HepG2 (cell line): ENCODE measurements around the gene ANKRD11. TPM values are rescaled to one million over a fixed set of nuclear protein-coding genes. Genes with fewer than 3 reads are reported as not detected.

ENCODE experiments used
- ASH2L ChIP-seq: fragments of 300-600, 200-600 bp; sonication (generic); IDR thresholded peaks from 2 replicates; pipeline ENCODE4 v1.7.0; 2017; ENCODE audit warnings: low read depth, mild to moderate bottlenecking, moderate library complexity, mixed read lengths, low read length; ENCODE audit not compliant: insufficient read length
- ATAD3A ChIP-seq: sonication (generic); formaldehyde crosslinking; IDR thresholded peaks from 2 replicates; pipeline ENCODE4 v1.4.0; 2020; ENCODE audit warnings: missing genetic modification reagents
- ELF1 ChIP-seq: sonication (generic); formaldehyde crosslinking; IDR thresholded peaks from 2 replicates; pipeline ENCODE4 v1.4.0; 2020; ENCODE audit warnings: missing genetic modification reagents
- ERF ChIP-seq: IDR thresholded peaks from 2 replicates; pipeline ENCODE4 v1.6.1; 2018; ENCODE audit warnings: missing biosample characterization, missing genetic modification reagents
- ESRRA ChIP-seq: sonication (generic); formaldehyde crosslinking; IDR thresholded peaks from 2 replicates; pipeline ENCODE4 v1.5.1; 2020; ENCODE audit warnings: mild to moderate bottlenecking, low read depth, missing genetic modification reagents
- ETV5 ChIP-seq: IDR thresholded peaks from 2 replicates; pipeline ENCODE4 v1.6.1; 2018; ENCODE audit warnings: missing biosample characterization, missing genetic modification reagents, inconsistent platforms, borderline replicate concordance
- HOXA7 ChIP-seq: sonication (generic); formaldehyde crosslinking; IDR thresholded peaks from 2 replicates; pipeline ENCODE4 v1.8.1; 2022; ENCODE audit warnings: mild to moderate bottlenecking, missing genetic modification reagents, moderate library complexity
- KDM5B ChIP-seq: sonication (generic); formaldehyde crosslinking; IDR thresholded peaks from 2 replicates; pipeline ENCODE4 v1.4.0; 2020; ENCODE audit warnings: missing genetic modification reagents, mild to moderate bottlenecking, borderline replicate concordance
- KLF13 ChIP-seq: sonication (generic); formaldehyde crosslinking; IDR thresholded peaks from 2 replicates; pipeline ENCODE4 v1.4.0; 2020; ENCODE audit warnings: mild to moderate bottlenecking, missing genetic modification reagents
- MAFG ChIP-seq: sonication (generic); formaldehyde crosslinking; IDR thresholded peaks from 2 replicates; pipeline ENCODE4 v1.5.1; 2020; ENCODE audit warnings: mild to moderate bottlenecking, missing genetic modification reagents
- MBNL3 ChIP-seq: fragments of 250-450 bp; sonication (Bioruptor Pico); conservative IDR thresholded peaks from 2 replicates; pipeline ENCODE4 v1.8.0; 2022; ENCODE audit warnings: mild to moderate bottlenecking, inconsistent platforms
- MED1 ChIP-seq: sonication (generic); formaldehyde crosslinking; IDR thresholded peaks from 2 replicates; pipeline ENCODE4 v1.4.0; 2020; ENCODE audit warnings: missing genetic modification reagents
- NFE2 ChIP-seq: sonication (generic); formaldehyde crosslinking; IDR thresholded peaks from 2 replicates; pipeline ENCODE4 v1.4.0; 2020; ENCODE audit warnings: missing genetic modification reagents
- NFYB ChIP-seq: sonication (generic); formaldehyde crosslinking; IDR thresholded peaks from 2 replicates; pipeline ENCODE4 v1.4.0; 2020; ENCODE audit warnings: missing genetic modification reagents
- NR2F6 ChIP-seq, 2 experiments: IDR thresholded peaks; 2 replicates each; pipeline ENCODE4 v1.6.1; 2016; ENCODE audit warnings: antibody characterized with exemption in 1 of 2, mild to moderate bottlenecking in 1 of 2
- POLR2G ChIP-seq: fragments of 200-400 bp; formaldehyde crosslinking; IDR thresholded peaks from 2 replicates; pipeline ENCODE4 v1.6.1; 2018; ENCODE audit warnings: mild to moderate bottlenecking, low read depth, low read length, moderate library complexity
- PRPF4 ChIP-seq: fragments of 200-400 bp; formaldehyde crosslinking; IDR thresholded peaks from 2 replicates; pipeline ENCODE4 v1.6.1; 2016; ENCODE audit warnings: low read length, low read depth; ENCODE audit not compliant: poor library complexity, severe bottlenecking
- SMARCC2 ChIP-seq: fragments of 450-650 bp; IDR thresholded peaks from 2 replicates; pipeline ENCODE4 v1.6.1; 2017; ENCODE audit warnings: antibody characterized with exemption, mild to moderate bottlenecking
- SP5 ChIP-seq: IDR thresholded peaks from 2 replicates; pipeline ENCODE4 v1.6.1; 2016; ENCODE audit warnings: low read depth, borderline replicate concordance
- TEAD3 ChIP-seq: optimal IDR thresholded peaks from 2 replicates; pipeline ENCODE3; 2016; ENCODE audit warnings: borderline replicate concordance
- ZFP1 ChIP-seq: IDR thresholded peaks from 2 replicates; pipeline ENCODE4 v1.6.1; 2016
- ZIK1 ChIP-seq: sonication (generic); formaldehyde crosslinking; IDR thresholded peaks from 2 replicates; pipeline ENCODE4 v1.5.0; 2020; ENCODE audit warnings: mild to moderate bottlenecking, low read depth, missing genetic modification reagents, borderline replicate concordance
- ZMAT3 ChIP-seq: sonication (generic); formaldehyde crosslinking; conservative IDR thresholded peaks from 2 replicates; pipeline ENCODE4 v1.7.0; 2021; ENCODE audit warnings: missing genetic modification reagents
- ZNF264 ChIP-seq: sonication (generic); formaldehyde crosslinking; IDR thresholded peaks from 2 replicates; pipeline ENCODE4 v1.4.0; 2020; ENCODE audit warnings: missing genetic modification reagents
- ZNF276 ChIP-seq: sonication (generic); formaldehyde crosslinking; IDR thresholded peaks from 2 replicates; pipeline ENCODE4 v1.4.0; 2020; ENCODE audit warnings: mild to moderate bottlenecking, low read depth, missing genetic modification reagents
- ZNF329 ChIP-seq: sonication (generic); formaldehyde crosslinking; IDR thresholded peaks from 2 replicates; pipeline ENCODE4 v1.9.0; 2021; ENCODE audit warnings: low read depth, mild to moderate bottlenecking, missing genetic modification reagents
- ZNF468 ChIP-seq: sonication (generic); formaldehyde crosslinking; IDR thresholded peaks from 2 replicates; pipeline ENCODE4 v1.8.0; 2022; ENCODE audit warnings: mild to moderate bottlenecking, moderate library complexity, missing genetic modification reagents
- ZNF547 ChIP-seq: sonication (generic); formaldehyde crosslinking; IDR thresholded peaks from 2 replicates; pipeline ENCODE4 v1.5.1; 2020; ENCODE audit warnings: mild to moderate bottlenecking, missing genetic modification reagents
- ZNF572 ChIP-seq: sonication (generic); formaldehyde crosslinking; IDR thresholded peaks from 2 replicates; pipeline ENCODE4 v1.5.1; 2020; ENCODE audit warnings: mild to moderate bottlenecking, missing genetic modification reagents
- ZNF703 ChIP-seq: sonication (generic); formaldehyde crosslinking; IDR thresholded peaks from 2 replicates; pipeline ENCODE4 v1.5.1; 2020; ENCODE audit warnings: missing genetic modification reagents, mild to moderate bottlenecking, moderate library complexity, borderline replicate concordance
- ZNF772 ChIP-seq: sonication (generic); formaldehyde crosslinking; IDR thresholded peaks from 2 replicates; pipeline ENCODE4 v1.5.0; 2020; ENCODE audit warnings: mild to moderate bottlenecking, missing genetic modification reagents
- ZNF83 ChIP-seq: sonication (generic); formaldehyde crosslinking; IDR thresholded peaks from 2 replicates; pipeline ENCODE4 v1.4.0; 2020; ENCODE audit warnings: missing genetic modification reagents, mild to moderate bottlenecking, borderline replicate concordance
- ZSCAN22 ChIP-seq: sonication (generic); formaldehyde crosslinking; IDR thresholded peaks from 2 replicates; pipeline ENCODE4 v1.4.0; 2020; ENCODE audit warnings: mild to moderate bottlenecking, missing genetic modification reagents
- polyA plus RNA-seq, 8 experiments: library from polyadenylated mRNA; depleted of rRNA in 3 of 8; stranded (reverse) in 7 of 8; unstranded in 1 of 8; fragments of >200 nt; fragmentation: Illumina TruSeq in 4 of 8; extraction: Trizol in 4 of 8; gene quantifications; 2 replicates each; pipeline versions ENCODE4 v1.2.1 to v1.2.3, GENCODE V29; 2011 to 2016; ENCODE audit warnings: low read depth in 4 of 8, missing spikeins in 1 of 8, mixed read lengths in 1 of 8; ENCODE audit not compliant: insufficient read depth in 1 of 8
- total RNA-seq, 5 experiments: library from RNA; depleted of rRNA; stranded (reverse); fragments of >200 nt; fragmentation: Illumina TruSeq; extraction: Trizol; gene quantifications; 2 replicates each; pipeline ENCODE4 v1.2.3, GENCODE V29; 2016; ENCODE audit warnings: low read depth in 1 of 5

The ANKRD11 gene
- total and polyA plus RNA-seq, 2 of the 13 experiments (the other 11 are each of a cell fraction or from before 2014, with no cell fraction given), result 21.4 to 38.4 TPM

GRCh38 chr16:89383095-89384003 is 107.0 kb downstream of the ANKRD11 start (continued):
- no peak for TF ChIP-seq KDM5B (CRISPR knock-in tag)
- TF ChIP-seq ZNF772, result no peak
- TF ChIP-seq ZNF264, result no peak
- no peak for TF ChIP-seq MAFG (CRISPR knock-in tag)
- no peak for TF ChIP-seq NFYB (CRISPR knock-in tag)
- TF ChIP-seq PRPF4, result no peak
- no peak for TF ChIP-seq ZNF276 (CRISPR knock-in tag)
- no peak for TF ChIP-seq ZFP1 (CRISPR knock-in tag)
- TF ChIP-seq ERF, result no peak
- no peak for TF ChIP-seq ZIK1
- no peak for TF ChIP-seq ZNF329 (CRISPR knock-in tag)
- no peak for TF ChIP-seq TEAD3
- TF ChIP-seq SP5, result peak; percentile 38; the same call in 1 of the 2 replicates
- no peak for TF ChIP-seq ZMAT3 (CRISPR knock-in tag)
- TF ChIP-seq NR2F6 (IDR thresholded peaks at IDR 0.05), result no peak
- no peak for TF ChIP-seq NR2F6 (CRISPR knock-in tag; IDR thresholded peaks at IDR 0.05)
- no peak for TF ChIP-seq SMARCC2
- no peak for TF ChIP-seq NFE2
- TF ChIP-seq MED1 (CRISPR knock-in tag), result no peak
- TF ChIP-seq KLF13 (CRISPR knock-in tag), result 0 out of 2 replicates have a peak, but pooled peaks have one; percentile 20
- no peak for TF ChIP-seq ELF1 (CRISPR knock-in tag)
- TF ChIP-seq ZNF83 (CRISPR knock-in tag), result no peak
- TF ChIP-seq ZNF703 (CRISPR knock-in tag), result no peak
- no peak; the same call in 1 of the 2 replicates for TF ChIP-seq ETV5 (CRISPR knock-in tag)
- no peak for TF ChIP-seq ASH2L
- TF ChIP-seq MBNL3, result no peak
- TF ChIP-seq ZNF572 (CRISPR knock-in tag), result peak; percentile 40; the same call in 1 of the 2 replicates
- no peak for TF ChIP-seq ESRRA
- no peak for TF ChIP-seq HOXA7 (CRISPR knock-in tag)
- no peak for TF ChIP-seq ZNF547 (CRISPR knock-in tag)
- TF ChIP-seq POLR2G, result no peak
- no peak for TF ChIP-seq ATAD3A
- TF ChIP-seq ZSCAN22 (CRISPR knock-in tag), result peak; percentile 97
- TF ChIP-seq ZNF468 (CRISPR knock-in tag), result no peak
